Trophoblast cell (in vitro differentiated cells and primary cell): ENCODE results near the gene MFSD6.
"Not testable (repeated sequence)": the region's sequence is repeated elsewhere in the genome, so short reads cannot be mapped to it uniquely, and the experiment has no call there.

Experiments used
- DNase-seq, 2 donors: peaks; one replicate each; pipeline ENCODE4 v3.0.0-alpha.2; 2016
- H2AFZ ChIP-seq: 2 replicates; pipeline ENCODE4 v1.6.1; 2013; ENCODE audit warnings: low read length, moderate library complexity, mild to moderate bottlenecking; ENCODE audit not compliant: insufficient read depth, poor library complexity
- H2AK5ac ChIP-seq: 2 replicates; pipeline ENCODE4 v1.6.1; 2013; ENCODE audit warnings: mild to moderate bottlenecking, low read length
- H2BK120ac ChIP-seq: 2 replicates; pipeline ENCODE4 v1.6.1; 2013; ENCODE audit warnings: low read length, mild to moderate bottlenecking, moderate library complexity; ENCODE audit not compliant: insufficient read depth, poor library complexity
- H2BK12ac ChIP-seq: 2 replicates; pipeline ENCODE4 v1.6.1; 2013; ENCODE audit warnings: mild to moderate bottlenecking, low read length, moderate library complexity
- H2BK5ac ChIP-seq: 2 replicates; pipeline ENCODE4 v1.6.1; 2013; ENCODE audit warnings: low read length, low read depth, moderate library complexity, mild to moderate bottlenecking; ENCODE audit not compliant: poor library complexity
- H3K14ac ChIP-seq: 2 replicates; pipeline ENCODE4 v1.6.1; 2013; ENCODE audit warnings: mild to moderate bottlenecking, low read length
- H3K18ac ChIP-seq: 2 replicates; pipeline ENCODE4 v1.6.1; 2013; ENCODE audit warnings: mild to moderate bottlenecking, low read length
- H3K23ac ChIP-seq: 2 replicates; pipeline ENCODE4 v1.6.1; 2013; ENCODE audit warnings: low read length
- H3K27ac ChIP-seq: 2 replicates; pipeline ENCODE4 v1.5.1; 2013; ENCODE audit warnings: low read depth, mild to moderate bottlenecking, inconsistent platforms, low read length, moderate library complexity
- H3K27me3 ChIP-seq: 2 replicates; pipeline ENCODE4 v1.6.1; 2013; ENCODE audit warnings: inconsistent platforms, mild to moderate bottlenecking, low read length, moderate library complexity; ENCODE audit not compliant: insufficient read depth
- H3K36me3 ChIP-seq, 2 experiments: 1 replicate in 1 of 2; 2 replicates in 1 of 2; pipeline ENCODE4 v1.6.1; 2013; ENCODE audit warnings: low read length in 2 of 2, mild to moderate bottlenecking in 2 of 2, moderate library complexity in 1 of 2; ENCODE audit not compliant: insufficient read depth in 2 of 2, control insufficient read depth in 1 of 2
- H3K4ac ChIP-seq: 2 replicates; pipeline ENCODE4 v1.6.1; 2013; ENCODE audit warnings: low read depth, mild to moderate bottlenecking, low read length, moderate library complexity
- H3K4me1 ChIP-seq, 2 experiments: 1 replicate in 1 of 2; 2 replicates in 1 of 2; pipeline ENCODE4 v1.6.1; 2013; ENCODE audit warnings: low read length in 2 of 2, mild to moderate bottlenecking in 2 of 2, moderate library complexity in 1 of 2; ENCODE audit not compliant: insufficient read depth in 2 of 2, control insufficient read depth in 1 of 2
- H3K4me2 ChIP-seq: 2 replicates; pipeline ENCODE4 v1.6.1; 2013; ENCODE audit warnings: inconsistent platforms, mild to moderate bottlenecking, low read length, moderate library complexity
- H3K4me3 ChIP-seq: 2 replicates; pipeline ENCODE4 v1.5.1; 2013; ENCODE audit warnings: mild to moderate bottlenecking, low read depth, low read length, inconsistent platforms
- H3K79me1 ChIP-seq: one replicate; pipeline ENCODE4 v1.6.1; 2013; ENCODE audit warnings: low read length
- H3K79me2 ChIP-seq: 2 replicates; pipeline ENCODE4 v1.6.1; 2013; ENCODE audit warnings: low read length, mild to moderate bottlenecking; ENCODE audit not compliant: control insufficient read depth, insufficient read depth, poor library complexity
- H3K9ac ChIP-seq: 2 replicates; pipeline ENCODE4 v1.6.1; 2013; ENCODE audit warnings: mild to moderate bottlenecking, low read length
- H3K9me3 ChIP-seq: 2 replicates; pipeline ENCODE4 v1.6.1; 2013; ENCODE audit warnings: low read depth, mild to moderate bottlenecking, control low read depth, inconsistent platforms, low read length; ENCODE audit not compliant: insufficient read depth
- H4K12ac ChIP-seq: 2 replicates; pipeline ENCODE4 v1.6.1; 2013; ENCODE audit warnings: low read depth, mild to moderate bottlenecking, low read length, moderate library complexity
- H4K8ac ChIP-seq: 2 replicates; pipeline ENCODE4 v1.6.1; 2013; ENCODE audit warnings: low read depth, mild to moderate bottlenecking, low read length, moderate library complexity
- H4K91ac ChIP-seq: one replicate; pipeline ENCODE4 v1.6.1; 2013; ENCODE audit warnings: low read depth, mild to moderate bottlenecking, low read length, moderate library complexity
- WGBS: extraction: QIAGEN DNeasy Blood & Tissue Kit; methylation state at CpG from one replicate; pipeline ENCODE4 v1.1.7; 2013; ENCODE audit warnings: missing lambda C conversion rate; ENCODE audit not compliant: insufficient read length, insufficient coverage; ENCODE audit errors: extremely low coverage; 5-methylcytosine and 5-hydroxymethylcytosine counted together

Gene MFSD6

GRCh38 chr2:190430866-190431265 is 22.7 kb downstream of the MFSD6 start:
- H3K9me3 ChIP-seq, H4K8ac ChIP-seq, H3K4me2 ChIP-seq, H3K9ac ChIP-seq, H3K4ac ChIP-seq, H3K14ac ChIP-seq, H3K4me3 ChIP-seq, H3K27ac ChIP-seq, H4K91ac ChIP-seq, H2BK12ac ChIP-seq, H2BK5ac ChIP-seq, DNase-seq, H3K4me1 ChIP-seq, H3K27me3 ChIP-seq, H3K36me3 ChIP-seq, H2AK5ac ChIP-seq, H3K18ac ChIP-seq, H2BK120ac ChIP-seq, H4K12ac ChIP-seq, H2AFZ ChIP-seq, H3K79me2 ChIP-seq, H3K79me1 ChIP-seq, H3K23ac ChIP-seq: not testable (repeated sequence)
- no CpG with 5 or more reads among the region's 26 CpGs for WGBS

GRCh38 chr2:190431907-190432306 is 23.8 kb downstream of the MFSD6 start:
- H3K27me3 ChIP-seq: no peaks in the 10 kb centered on the region
- H2BK12ac ChIP-seq: no peak overlapping the region
- no peak overlapping the region for H3K4ac ChIP-seq
- H3K79me1 ChIP-seq: no peaks in the 10 kb centered on the region
- H3K9ac ChIP-seq: no peak overlapping the region
- no peak overlapping the region for H3K14ac ChIP-seq
- H2AK5ac ChIP-seq: no peak overlapping the region
- H3K27ac ChIP-seq: no peak overlapping the region
- no peak overlapping the region for H3K23ac ChIP-seq
- no peaks in the 10 kb centered on the region for H3K36me3 ChIP-seq
- H3K4me1 ChIP-seq: no peaks in the 10 kb centered on the region
- H2AFZ ChIP-seq: no peak overlapping the region
- H4K91ac ChIP-seq: no peak overlapping the region
- H3K9me3 ChIP-seq: no peaks in the 10 kb centered on the region
- H2BK120ac ChIP-seq: no peak overlapping the region
- no peak overlapping the region for H3K4me3 ChIP-seq
- DNase-seq: no peak
- no peak overlapping the region for H3K4me2 ChIP-seq
- no peak overlapping the region for H4K8ac ChIP-seq
- H3K18ac ChIP-seq: no peak overlapping the region
- H2BK5ac ChIP-seq: no peak overlapping the region
- no peak overlapping the region for H4K12ac ChIP-seq
- H3K79me2 ChIP-seq: no peaks in the 10 kb centered on the region

GRCh38 chr2:190432567-190433231 is 24.5 kb downstream of the MFSD6 start:
- Histone ChIP-seq H3K27me3 (no peaks in the 10 kb centered on the region), H3K23ac (no peak overlapping the region), H3K4me2 (no peak overlapping the region), H3K9ac (no peak overlapping the region), H2BK12ac (no peak overlapping the region), H3K79me1 (no peaks in the 10 kb centered on the region), H4K91ac (no peak overlapping the region), H2BK5ac (no peak overlapping the region), H3K18ac (no peak overlapping the region), H3K4me3 (no peak overlapping the region), H3K9me3 (no peaks in the 10 kb centered on the region), H3K36me3 (no peaks in the 10 kb centered on the region), H3K4me1 (no peaks in the 10 kb centered on the region), H3K79me2 (no peaks in the 10 kb centered on the region), H2AFZ (no peak overlapping the region), H3K27ac (no peak overlapping the region), H4K12ac (no peak overlapping the region), H2BK120ac (no peak overlapping the region), H4K8ac (no peak overlapping the region), H2AK5ac (no peak overlapping the region), H3K14ac (no peak overlapping the region), H3K4ac (no peak overlapping the region)
- DNase-seq: no peak
- no CpG with 5 or more reads among the region's 5 CpGs for WGBS

- no peak overlapping the region for H3K27ac ChIP-seq
- no CpG with 5 or more reads among the region's 2 CpGs for WGBS
- H3K4ac ChIP-seq: no peak overlapping the region
- H3K27me3 ChIP-seq: no peaks in the 10 kb centered on the region
- no peak overlapping the region for H3K18ac ChIP-seq
- no peaks in the 10 kb centered on the region for H3K9me3 ChIP-seq
- no peak overlapping the region for H3K4me2 ChIP-seq
- H3K36me3 ChIP-seq: no peaks in the 10 kb centered on the region
- no peak overlapping the region for H2BK5ac ChIP-seq
- H2AFZ ChIP-seq: no peak overlapping the region
- H2BK12ac ChIP-seq: no peak overlapping the region
- no peak overlapping the region for H4K12ac ChIP-seq
- DNase-seq: no peak
- no peak overlapping the region for H4K91ac ChIP-seq
- no peak overlapping the region for H3K4me3 ChIP-seq
- H3K23ac ChIP-seq: no peak overlapping the region
- H2BK120ac ChIP-seq: no peak overlapping the region
- H3K14ac ChIP-seq: no peak overlapping the region
- no peaks in the 10 kb centered on the region for H3K79me2 ChIP-seq
- H3K9ac ChIP-seq: no peak overlapping the region
- no peaks in the 10 kb centered on the region for H3K4me1 ChIP-seq
- no peak overlapping the region for H4K8ac ChIP-seq
- H3K79me1 ChIP-seq: no peaks in the 10 kb centered on the region
- H2AK5ac ChIP-seq: no peak overlapping the region
Observed at GRCh38 chr2:190435031-190435670, 27.0 kb downstream of the MFSD6 start.
